ENCODE data around the gene GAD2.

The GAD2 gene

DNA sequence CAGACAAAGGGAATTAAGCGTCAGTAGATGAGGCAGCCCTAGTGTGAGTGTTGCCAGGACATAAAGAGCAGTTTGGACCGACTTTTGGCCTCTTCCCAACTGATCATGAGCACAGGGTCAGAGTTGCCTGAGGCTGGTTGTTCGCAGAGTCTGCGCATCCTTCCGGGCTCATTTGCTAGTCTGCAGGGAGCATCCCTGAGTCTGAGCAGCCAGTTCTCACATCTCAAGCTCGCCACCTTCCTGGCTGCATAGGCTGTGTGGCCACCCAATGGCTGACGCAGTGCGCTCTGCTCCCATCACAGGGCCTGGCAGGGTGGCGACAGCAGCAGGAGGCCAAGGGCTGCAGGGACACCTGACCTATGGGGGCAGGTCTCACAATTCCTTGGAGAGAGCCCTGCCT is 5.0 kb downstream of the GAD2 start:
- TF ChIP-seq, protein P1, sequence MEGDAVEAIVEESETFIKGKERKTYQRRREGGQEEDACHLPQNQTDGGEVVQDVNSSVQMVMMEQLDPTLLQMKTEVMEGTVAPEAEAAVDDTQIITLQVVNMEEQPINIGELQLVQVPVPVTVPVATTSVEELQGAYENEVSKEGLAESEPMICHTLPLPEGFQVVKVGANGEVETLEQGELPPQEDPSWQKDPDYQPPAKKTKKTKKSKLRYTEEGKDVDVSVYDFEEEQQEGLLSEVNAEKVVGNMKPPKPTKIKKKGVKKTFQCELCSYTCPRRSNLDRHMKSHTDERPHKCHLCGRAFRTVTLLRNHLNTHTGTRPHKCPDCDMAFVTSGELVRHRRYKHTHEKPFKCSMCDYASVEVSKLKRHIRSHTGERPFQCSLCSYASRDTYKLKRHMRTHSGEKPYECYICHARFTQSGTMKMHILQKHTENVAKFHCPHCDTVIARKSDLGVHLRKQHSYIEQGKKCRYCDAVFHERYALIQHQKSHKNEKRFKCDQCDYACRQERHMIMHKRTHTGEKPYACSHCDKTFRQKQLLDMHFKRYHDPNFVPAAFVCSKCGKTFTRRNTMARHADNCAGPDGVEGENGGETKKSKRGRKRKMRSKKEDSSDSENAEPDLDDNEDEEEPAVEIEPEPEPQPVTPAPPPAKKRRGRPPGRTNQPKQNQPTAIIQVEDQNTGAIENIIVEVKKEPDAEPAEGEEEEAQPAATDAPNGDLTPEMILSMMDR (IDR thresholded peaks at IDR 0.05; ENCODE audit: low read depth, low read length) = no peak
- no peak for DNase-seq (ENCODE audit: extremely low read depth, low read depth)

GRCh38 chr10:26222563-26222962 is 6.0 kb downstream of the GAD2 start:
- TF ChIP-seq, protein P1 (IDR thresholded peaks at IDR 0.05; ENCODE audit: low read depth, low read length) = no peak
- no peak for DNase-seq (ENCODE audit: extremely low read depth, low read depth)

GRCh38 chr10:26225322-26225721 is 8.7 kb downstream of the GAD2 start:
- no peak for DNase-seq (ENCODE audit: extremely low read depth, low read depth)
- TF ChIP-seq, protein P1 (IDR thresholded peaks at IDR 0.05; ENCODE audit: low read depth, low read length) = no peak

- TF ChIP-seq, protein P1 (IDR thresholded peaks at IDR 0.05; ENCODE audit: low read depth, low read length) = no peak
- no peak for DNase-seq (ENCODE audit: extremely low read depth, low read depth)
Observed at GRCh38 chr10:26227786-26228185, 11.2 kb downstream of the GAD2 start.

GRCh38 chr10:26232174-26232573 is 15.6 kb downstream of the GAD2 start:
- no peak for DNase-seq (ENCODE audit: extremely low read depth, low read depth)
- TF ChIP-seq, protein P1 (IDR thresholded peaks at IDR 0.05; ENCODE audit: low read depth, low read length) = no peak

DNA sequence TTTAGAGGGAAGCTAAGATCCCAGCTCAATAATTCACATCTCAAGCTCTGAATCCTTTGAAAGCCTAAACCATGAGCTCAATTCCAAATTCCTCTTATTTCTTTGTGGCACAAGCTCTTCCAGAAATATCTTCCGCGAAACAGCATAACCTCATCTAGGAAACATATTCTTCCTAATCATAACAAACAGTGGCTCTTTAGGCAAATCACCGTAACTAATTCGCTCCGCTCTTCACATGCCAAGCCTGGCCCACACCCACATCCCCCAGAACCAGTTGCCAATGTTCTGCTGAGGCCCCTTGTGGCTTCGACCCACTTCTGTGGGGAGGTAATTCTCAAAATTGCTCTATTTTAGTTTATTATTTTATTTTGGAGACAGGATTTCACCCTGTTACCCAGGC is 19.2 kb downstream of the GAD2 start:
- TF ChIP-seq, protein P1 (IDR thresholded peaks at IDR 0.05; ENCODE audit: low read depth, low read length) = no peak
- DNase-seq (ENCODE audit: extremely low read depth, low read depth) = no peak

- DNase-seq (ENCODE audit: extremely low read depth, low read depth) = no peak
- TF ChIP-seq, protein P1 (IDR thresholded peaks at IDR 0.05; ENCODE audit: low read depth, low read length) = no peak
Observed at GRCh38 chr10:26238378-26238777, 21.8 kb downstream of the GAD2 start.
